Measurements from ENCODE around the gene DAB1.

GRCh38 chr1:57024855-57025254, 399.0 kb downstream of the DAB1 start:
- TF ChIP-seq, protein P1, sequence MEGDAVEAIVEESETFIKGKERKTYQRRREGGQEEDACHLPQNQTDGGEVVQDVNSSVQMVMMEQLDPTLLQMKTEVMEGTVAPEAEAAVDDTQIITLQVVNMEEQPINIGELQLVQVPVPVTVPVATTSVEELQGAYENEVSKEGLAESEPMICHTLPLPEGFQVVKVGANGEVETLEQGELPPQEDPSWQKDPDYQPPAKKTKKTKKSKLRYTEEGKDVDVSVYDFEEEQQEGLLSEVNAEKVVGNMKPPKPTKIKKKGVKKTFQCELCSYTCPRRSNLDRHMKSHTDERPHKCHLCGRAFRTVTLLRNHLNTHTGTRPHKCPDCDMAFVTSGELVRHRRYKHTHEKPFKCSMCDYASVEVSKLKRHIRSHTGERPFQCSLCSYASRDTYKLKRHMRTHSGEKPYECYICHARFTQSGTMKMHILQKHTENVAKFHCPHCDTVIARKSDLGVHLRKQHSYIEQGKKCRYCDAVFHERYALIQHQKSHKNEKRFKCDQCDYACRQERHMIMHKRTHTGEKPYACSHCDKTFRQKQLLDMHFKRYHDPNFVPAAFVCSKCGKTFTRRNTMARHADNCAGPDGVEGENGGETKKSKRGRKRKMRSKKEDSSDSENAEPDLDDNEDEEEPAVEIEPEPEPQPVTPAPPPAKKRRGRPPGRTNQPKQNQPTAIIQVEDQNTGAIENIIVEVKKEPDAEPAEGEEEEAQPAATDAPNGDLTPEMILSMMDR (IDR thresholded peaks at IDR 0.05): no peak
- no peak for TF ChIP-seq POLR2A (IDR thresholded peaks at IDR 0.05)
